ENCODE results near the gene FLYWCH1.

FLYWCH1 gene

GRCh38 chr16:2999929-3000328 lies 88.2 kb downstream of the FLYWCH1 start:
- no peak for TF ChIP-seq ZNF274 (IDR thresholded peaks at IDR 0.05; ENCODE audit: low read depth, low read length)
- no peak overlapping the region for H3K4me3 ChIP-seq (ENCODE audit: low read length)

- H3K4me3 ChIP-seq (ENCODE audit: low read length) = no peak overlapping the region
- no peak for TF ChIP-seq ZNF274 (IDR thresholded peaks at IDR 0.05; ENCODE audit: low read depth, low read length)
Measured at GRCh38 chr16:3000540-3000939, 88.8 kb downstream of the FLYWCH1 start.
